ENCODE data around the gene TNP2.

Gene TNP2

DNA sequence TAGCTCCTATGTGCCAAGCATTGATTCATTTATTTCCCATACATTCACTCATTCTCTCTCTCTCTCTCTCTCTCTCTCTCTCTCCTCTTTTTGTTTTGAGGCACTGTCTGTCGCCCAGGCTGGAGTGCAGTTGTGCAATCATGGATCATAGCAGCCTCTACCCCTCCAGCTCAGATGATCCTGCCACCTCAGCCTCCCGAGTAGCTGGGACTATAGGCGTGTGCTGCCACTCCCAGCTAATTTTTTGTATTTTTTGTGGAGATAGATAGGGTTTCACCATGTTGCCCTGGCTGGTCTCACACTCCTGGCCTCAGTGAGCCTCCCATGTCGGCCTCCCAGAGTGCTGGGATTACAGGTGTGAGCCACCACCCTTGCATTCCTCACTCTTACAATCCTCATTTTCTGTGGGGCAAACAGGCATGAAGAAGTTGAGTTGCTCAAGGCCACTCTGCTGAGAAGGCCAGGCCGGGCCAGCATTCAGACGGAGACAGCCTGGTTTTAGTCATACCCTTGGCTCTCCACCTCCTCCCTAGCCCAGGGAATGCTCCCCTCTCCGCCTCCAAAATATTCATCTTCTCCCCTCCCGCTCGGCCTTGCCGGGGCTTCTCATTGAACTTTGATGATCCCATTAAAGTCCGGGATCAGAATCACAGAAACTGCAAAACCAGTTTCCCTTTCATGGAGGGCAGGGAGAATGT is 7.9 kb upstream of the TNP2 start:
- DNase-seq = no peak

DNA sequence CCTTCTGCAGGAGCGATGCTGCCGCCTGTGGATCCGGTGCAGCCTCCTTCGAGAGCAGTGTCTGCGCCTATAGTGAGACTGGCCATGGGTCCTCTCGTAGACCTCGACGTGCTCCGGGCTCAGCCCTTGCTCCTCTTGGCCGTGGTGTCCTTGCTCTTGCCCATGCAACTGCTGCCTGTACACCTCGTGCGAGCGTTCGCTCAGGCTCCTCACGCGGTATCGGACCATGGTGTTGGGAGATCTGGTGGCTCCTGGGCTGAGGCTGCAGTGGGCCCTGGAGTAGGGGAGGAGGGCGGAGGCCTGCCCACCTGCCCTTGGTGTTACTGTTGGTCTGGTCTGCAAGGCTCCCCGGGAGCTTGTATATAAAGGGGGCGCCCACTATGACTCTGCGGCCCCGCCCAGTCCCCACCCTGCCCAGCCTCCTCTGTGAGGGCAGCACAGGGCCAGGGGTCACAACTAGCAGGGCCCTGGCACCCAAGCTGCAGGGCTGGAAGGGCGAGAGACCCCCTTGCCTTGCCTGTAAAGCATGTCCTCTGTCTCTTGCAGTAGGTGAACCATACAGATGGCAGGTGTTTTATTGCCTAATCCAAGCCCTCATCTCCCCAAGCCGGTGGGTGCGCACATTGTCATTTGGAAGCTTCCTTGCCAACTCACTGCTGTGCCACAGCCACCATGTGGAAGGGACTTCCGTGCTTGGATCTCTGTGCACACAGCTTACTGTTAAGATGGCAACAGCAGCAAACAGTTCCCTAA is 7.2 kb upstream of the TNP2 start, which contains the start of gene PRM2:
Gene PRM2, minus strand, starts transcription at position 338 of the 753 bp plus-strand sequence. Its CDS starts 110 bp downstream, at position 228.
- DNase-seq = no peak

DNA sequence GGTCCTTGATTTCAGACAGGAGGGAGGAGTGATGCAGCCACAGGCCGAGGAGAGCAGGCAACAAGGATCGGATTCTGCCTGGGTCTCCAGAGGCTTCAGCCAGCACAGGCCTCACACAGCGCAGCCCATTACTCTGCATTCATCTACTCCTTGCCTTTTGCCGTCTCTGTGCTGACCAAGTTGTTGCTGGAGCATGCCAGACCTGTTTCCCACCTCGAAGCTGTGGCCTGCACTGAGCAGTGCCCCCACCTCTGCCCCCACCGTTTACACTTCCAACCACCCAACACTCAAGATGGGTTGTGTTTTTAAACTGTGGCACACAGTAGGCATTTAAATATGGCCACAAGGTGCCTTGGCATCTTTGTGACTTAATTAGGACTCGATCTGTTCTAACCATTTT is 5.8 kb upstream of the TNP2 start:
- no peak for DNase-seq

DNA sequence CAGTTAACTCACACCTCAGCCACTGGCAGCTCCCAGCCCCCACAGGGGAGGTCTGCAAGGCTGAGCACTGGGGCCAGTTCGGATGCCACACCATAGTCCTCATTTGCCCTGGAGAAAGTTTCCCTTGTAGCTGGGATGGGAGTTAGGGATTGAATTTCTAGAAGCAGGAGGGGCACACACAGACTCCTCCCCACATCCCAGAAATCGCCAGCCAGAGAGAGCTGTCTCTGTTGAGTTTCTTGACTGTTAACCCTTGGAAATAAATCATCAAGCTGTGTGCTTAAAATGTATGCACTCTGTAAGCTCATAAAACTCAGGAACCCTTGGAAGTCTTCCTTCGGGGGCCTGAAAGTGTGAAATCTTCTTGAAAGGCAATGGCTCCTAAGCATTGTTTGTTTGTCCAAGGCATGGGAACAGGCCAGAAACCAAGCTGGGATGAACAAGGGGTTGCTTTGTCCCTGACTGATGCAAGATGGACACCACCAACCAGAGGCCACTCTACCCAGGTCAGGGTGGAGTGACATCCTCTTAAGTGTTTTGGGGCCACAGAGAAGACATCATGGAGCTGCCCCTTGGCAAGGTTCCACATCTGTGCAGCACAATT is 4.7 kb upstream of the TNP2 start:
- DNase-seq = no peak

DNA sequence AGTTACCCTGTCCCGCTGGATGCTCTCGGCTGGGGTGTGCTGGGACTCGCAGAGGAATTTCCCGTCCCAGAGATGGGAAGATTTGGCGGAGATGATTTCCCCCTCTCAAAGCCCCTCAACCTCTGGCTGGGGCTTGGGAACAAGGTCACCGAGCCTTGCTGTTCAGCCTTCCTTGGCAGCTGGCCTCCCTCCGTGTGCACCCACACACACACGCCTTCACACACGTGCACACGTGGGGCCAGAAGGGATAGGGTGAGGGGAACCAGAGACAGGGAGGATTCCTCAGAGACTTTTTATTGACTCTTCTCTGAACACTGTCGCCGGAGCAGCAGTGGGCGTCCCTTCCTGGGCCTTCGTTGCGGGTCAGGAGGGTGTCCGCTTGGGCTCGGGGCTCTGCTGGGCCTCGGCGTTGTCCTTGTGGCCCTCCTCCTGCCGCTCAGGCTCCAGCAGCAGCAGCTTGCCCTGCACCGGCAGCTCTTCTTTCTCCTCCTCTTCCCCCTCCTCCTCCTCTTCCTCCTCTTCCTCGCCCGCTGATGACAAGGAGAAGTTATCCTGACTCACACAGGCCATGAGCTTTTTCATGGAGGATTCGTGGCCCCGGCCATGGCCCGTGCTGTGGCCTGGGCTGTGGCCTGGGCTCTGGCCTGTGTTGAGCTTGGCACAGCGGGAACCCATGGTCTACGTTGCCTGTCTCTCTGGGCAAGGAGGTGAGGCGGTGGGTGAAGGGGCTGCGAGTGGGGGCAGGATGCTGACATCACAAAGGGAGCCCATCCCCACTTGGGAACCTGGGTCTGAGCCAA is 4.0 kb upstream of the TNP2 start, which contains the start of gene PRM3:
Gene PRM3, minus strand, starts transcription at position 709 of the 800 bp plus-strand sequence. Its CDS starts 34 bp downstream, at position 675.
- DNase-seq = no peak

DNA sequence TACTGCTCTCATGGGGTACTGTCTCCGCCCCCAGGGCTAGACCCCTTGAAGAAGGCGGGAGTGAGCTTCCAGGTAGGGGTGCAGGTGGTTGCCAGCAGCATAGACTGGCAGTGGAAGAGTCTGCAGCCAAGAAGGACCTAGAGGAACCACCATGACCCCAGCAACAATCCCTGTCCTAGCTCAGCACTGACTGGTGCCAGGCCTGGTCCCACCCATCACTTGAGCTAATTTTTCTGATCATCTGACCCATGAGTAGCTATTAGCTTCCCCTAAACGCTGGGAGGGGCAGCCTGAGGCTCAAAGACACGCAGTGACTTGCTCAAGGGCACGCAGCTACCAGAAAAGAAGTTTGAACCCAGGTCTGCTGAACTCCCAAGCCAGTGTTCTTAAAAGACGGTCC is 3.4 kb upstream of the TNP2 start:
- DNase-seq = no peak

DNA sequence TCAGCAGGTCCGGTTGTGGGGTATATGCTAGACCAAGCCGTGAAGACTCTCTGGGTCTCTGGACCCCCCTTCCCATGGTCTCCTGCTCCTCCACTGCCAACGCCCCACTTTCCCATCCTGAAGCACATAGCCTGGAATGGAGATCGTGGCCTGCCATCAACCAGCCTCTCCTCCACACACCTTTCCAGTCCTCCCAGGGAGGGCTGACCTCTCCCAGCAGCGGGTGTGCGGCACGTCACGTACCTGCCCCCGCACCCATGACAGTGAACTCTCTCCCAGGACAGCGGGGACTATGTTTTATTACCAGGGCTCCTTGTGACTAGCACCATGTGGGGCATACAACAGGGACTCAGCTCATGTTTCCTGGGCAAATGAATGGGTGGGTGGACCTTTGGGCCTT is 2.5 kb upstream of the TNP2 start:
- no peak for DNase-seq

DNA sequence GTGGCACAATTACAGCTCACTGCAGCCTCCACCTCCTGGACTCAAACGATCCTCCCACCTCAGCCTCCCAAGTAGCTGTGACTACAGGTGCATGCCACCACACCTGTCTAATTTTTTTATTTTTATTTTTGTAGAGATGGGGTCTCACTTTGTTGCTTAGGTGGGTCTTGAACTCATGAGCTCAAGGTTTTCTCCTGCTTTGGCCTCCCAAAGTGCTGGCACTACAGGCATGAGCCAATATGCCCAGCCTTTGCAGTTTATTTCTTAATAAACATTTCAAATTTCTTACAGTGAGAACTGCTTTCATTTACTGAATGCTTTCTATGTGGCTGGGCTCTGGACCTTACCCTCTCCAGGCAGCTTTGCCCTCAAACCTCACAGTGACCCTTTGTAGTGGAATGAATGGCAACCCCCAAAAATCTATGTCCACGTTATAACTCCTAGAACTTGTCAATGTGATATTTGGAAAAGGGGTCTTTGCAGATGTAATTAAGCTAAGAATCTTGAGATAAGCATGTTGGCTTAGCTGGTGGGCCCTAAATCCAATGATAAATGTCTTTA is 1.6 kb upstream of the TNP2 start:
- no peak for DNase-seq

DNA sequence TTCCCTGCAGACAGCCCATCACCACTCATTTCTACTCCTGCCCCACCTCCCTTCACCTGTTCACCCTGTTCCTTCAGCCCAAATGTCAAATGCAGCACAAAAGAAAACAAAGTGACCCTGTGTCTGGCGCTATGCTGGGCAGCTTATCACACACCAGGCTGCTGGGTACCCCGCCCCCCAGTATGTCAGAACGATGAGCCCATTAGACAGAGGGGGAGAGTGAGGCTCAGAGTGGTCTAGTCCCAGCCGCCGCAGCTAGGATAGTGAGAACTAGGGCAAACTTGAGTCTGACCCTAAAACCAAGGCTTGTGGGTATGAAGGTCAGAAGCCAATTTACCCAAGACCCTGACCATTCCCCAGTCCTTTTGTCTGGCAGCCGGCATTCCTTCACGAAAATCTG is 4.0 kb downstream of the TNP2 start:
- no peak for DNase-seq

DNA sequence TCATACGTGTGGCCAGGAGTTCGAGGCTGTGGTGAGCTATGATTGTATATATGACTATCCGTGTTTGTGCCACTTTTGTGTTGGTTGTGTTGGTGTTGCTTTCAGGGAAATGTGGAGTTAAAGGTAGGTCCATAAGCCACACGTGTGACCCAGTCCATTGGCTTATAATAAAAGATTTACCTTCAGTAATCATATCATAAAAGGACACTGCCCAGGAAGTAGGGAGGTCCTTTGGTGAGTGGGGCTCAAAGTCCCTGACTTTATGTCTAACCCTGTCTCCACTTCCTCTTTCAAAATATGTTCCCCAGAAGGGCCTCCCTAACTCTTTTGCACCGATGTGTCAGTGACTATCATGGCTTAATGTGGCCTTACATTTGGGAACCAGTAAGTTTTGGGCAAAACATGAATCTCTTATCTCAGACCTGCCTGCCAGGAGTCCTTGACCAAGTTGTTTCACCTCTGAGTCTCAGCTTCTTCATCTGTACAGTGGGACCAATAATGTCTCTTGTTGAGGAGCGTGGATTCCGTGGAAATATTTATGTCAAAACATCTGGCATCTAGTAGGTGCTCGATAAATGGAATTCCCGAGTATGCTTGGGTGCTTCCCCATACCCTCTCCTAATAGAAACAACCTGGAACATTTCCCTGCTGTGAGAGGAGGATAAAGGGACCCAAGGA is 4.8 kb downstream of the TNP2 start:
- no peak for DNase-seq

DNA sequence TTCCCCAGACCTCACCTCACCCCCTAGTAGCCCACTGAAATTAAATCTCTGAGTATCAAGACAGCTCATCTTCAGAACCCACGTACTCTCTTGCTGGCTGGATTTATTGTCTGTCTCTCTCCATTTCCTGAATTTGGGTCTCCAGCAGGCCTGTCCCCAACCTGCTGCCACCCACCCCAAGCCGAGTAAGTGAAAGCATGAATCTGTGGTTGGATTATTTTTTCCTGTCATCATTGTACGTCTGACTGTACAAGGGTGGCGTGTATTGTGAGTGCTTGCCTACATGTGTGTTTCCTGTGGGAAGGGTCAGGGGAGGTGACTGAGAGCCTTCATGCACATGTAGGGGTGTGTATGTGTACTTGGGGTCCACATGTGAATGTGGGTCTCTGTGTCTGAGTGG is 5.4 kb downstream of the TNP2 start:
- DNase-seq = no peak

DNA sequence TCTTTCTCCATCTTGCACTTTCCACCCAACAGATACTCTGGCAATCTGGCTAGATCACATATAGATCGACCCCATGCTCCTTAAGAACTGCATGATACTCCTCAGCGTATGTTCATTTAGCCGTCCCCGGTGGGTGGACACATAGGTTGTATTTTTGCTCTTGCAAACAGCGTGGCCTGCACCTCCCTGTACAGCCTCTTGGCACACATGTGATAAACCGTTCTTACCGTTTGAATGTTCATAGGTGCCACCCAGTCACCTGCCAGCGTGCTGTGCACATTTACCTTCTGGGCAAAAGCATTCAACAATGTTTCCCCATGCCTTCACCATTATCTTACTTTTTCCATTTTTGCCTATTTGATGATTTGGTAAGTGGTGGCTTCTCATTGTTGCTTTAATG is 6.2 kb downstream of the TNP2 start:
- DNase-seq = no peak

DNA sequence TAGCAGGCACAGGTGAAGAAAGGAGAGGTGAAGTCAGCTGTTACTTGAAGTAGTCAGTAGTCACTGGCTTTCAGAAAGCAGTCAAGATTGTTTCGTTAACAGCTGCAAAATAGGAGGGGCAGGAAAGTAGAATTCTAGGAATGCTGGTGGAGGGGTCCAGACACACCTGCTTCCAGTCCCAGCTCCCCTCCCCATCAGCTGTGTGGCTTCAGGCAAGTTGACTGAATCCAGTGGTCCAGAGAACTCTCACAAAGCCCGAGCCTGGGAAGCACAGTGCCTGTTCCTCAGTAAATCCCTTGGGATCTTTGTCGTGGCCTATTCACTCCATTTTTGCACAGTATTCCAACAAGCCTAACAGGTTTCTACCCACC is 8.5 kb downstream of the TNP2 start:
- no peak for DNase-seq

DNA sequence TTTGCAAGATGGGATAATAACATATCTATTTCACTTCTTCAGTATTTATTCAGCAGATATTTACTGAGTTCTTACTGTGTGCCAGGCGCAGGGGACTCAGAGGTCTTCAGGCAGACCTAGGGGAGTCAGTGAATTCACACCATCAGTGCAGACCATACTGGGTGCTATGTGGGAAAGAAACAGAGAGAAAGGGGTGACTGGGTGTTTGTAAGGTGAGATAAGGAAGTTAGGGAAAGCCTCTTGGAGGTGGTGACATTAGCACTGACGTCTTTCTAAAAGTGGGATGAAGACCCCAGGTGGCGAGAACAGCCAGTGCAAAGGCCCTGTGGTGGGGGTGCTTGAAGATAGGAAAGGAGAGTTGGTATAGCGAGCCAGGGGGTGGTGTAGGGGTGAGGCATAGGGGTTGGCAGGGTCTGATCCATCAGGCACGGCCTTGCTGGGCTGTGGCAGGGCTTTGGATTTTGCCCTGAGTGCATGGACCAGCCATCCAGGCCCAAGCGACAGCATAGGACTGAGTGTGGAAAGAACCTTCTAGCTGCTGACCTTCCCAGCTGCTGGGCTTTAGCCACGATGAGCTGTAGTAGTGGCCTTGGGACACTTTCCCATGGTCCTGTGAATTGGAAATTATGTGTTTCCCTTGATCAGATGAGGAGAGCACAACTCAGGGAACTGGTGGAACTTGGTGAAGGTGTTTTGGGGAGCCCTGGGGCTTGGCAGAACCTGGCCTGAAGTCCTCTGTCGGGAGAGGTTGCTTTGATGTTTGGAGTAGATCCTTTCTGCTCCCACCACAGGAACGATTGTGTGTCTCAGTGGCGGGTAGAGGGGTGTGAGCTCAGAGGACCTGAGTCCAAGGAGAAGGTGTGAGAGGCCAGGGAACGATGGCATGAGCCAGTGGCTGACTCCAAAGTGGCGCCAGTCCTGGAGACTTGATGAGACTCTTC is 9.2 kb downstream of the TNP2 start:
- DNase-seq = no peak

DNA sequence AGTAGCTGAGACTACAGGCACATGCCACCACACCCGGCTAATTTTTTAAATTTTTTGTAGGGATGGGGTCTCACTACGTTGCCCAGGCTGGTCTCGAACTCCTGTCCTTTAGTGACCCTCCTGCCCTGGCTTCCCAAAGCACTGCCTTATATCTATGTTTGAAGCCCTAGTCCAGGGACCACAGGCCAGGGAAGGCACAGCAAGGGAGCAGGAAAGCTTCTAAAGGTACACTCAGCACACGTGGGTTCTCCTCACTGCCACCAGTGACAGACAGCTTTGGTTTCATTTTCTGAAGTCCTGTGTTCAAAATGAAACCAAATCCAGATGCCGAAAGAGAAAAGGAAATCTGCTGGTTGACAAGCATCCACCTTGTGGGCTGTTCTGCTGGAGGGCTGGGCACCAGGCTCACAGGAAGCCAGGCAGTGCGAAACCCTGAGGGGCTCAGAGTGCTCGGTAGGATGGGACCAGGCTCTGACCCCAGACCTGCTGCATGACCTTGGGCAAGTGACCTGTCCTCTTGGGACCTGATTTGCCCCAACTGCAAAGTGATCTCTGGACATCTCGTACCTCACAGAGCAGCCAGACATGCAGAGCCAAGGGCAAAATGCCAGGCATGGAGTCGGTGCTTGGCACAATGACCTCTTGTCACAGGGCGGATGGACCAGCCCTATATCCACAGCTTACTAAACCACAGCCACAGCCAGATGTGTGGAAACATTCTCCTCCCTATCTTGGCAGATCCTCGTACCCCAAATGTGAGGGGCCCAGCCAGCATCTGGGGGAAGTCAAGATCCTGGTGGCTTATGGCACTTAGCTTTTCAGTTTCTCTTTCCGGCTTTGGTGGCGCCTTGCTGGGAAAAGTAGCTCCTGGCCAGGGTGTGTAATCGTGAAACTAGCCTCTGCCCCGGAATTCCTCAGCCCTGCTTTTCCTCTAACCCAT is 10.3 kb downstream of the TNP2 start:
- DNase-seq = no peak

DNA sequence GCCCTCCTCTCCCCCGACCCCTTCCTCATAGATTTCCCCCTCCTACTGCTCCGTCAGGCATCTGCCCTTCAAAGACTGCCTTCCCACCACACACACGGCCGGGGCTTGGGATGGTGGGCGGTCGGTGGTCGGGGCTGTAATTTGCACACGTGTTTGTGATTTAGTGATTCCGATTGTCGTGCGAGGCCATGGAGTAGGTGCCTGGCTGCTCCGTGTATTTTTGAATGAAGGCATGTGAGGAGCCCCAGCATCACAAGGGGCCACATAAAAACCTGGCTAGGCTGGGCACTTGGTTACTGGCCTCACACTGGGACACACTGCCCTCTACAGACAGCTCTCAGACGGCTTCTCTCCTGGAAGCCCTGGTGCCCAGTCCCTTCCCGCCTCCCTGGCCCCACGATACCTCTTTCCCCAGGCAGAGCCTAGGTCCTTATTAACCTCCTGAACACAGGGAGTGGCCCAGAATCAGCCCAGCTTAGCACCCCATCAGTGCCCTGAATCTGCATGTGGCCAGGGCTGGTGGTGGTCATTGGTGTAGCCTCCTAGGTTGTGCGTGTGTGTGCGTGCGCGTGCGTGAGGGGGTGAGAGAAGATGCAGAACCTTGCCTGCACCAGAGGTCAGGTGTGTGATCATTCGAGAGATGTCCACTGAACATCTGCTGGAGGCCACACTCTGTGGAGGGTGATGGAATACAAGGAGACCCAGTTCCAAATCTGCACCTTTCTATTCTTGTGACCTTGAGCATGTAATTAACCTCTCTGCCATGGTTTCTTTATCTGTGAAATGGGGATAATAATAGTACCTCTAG is 11.8 kb downstream of the TNP2 start:
- DNase-seq = peak; percentile 87

DNA sequence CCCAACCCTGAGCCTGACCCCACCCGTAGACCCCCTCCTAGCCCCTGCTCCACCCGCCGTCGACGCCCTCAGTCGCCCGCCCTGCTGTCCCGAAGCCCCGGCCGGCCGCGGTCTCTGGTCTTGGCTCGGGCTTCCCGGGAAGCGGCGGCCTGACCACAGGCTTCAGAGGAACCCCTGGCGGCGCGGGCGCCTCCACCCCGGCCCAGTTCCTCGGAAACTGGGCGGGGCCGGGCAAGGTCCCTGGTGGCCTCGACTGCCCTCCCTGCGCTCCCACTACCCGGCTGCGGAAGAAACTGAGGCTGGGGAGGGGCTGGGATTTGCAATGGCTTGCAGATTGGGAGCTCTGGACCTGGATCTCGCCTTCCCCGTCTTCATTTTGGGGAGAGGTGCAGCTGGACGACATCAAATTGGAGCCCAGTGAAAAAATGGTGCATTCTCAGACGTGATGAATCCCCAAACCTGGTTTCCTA is 12.4 kb downstream of the TNP2 start:
- DNase-seq = peak; percentile 73

DNA sequence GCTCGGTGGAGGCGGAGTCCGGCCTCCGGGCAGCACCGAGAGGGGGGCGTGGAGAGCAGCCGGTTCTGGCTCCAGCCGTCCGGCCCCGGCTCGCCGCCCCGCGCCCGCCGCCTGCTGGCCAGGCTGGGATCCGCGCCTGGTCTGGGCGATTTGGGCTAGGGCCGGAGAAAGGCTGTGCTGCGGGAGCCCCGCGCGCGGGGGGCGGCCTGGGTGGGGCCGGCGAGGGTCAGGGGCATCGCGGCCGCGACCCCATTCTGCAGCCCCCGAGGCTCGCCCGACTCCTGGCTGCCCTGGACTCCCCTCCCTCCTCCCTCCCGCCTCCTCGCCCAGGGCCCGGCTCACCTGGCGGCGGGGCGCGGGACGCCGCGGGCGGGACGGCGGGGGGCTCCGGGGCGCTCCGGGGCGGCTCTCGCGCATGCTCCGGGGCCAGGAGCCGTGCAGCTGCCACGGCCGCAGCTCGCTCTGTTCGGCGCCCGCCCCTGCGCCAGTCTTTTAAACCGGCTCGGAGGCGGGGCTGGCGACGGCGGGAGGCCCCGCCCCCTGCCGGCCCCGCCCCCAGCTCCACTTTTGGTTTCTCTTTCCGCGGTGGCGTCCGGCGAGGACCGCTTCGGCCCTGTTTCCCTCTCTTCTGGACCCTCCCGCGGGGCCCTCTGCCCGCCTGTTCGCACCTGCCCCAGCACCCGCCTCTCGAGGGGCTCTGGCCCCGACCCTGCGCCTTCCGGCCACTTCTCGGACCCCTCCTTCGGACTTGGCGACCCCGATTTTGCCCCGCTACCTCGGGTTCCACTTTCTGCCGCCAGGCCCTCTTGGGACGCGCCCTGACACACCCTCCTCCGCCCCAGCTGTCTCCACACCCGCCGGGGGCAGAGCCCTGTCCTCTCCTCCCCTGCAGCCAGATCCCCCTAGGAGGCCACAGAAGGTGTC is 13.1 kb downstream of the TNP2 start, which contains the start of gene SOCS1:
Gene SOCS1, minus strand, starts transcription at position 468 of the 924 bp plus-strand sequence. CDS start 726 bp downstream, outside the sequence.
- peak; percentile 94 for DNase-seq

Data from NCI-H69 (cell line).